ENCODE data around the gene BCL2L1. TPM values are rescaled to one million over a fixed set of nuclear protein-coding genes. Genes with fewer than 3 reads are reported as not detected.
"Not testable (repeated sequence)": the region's sequence is repeated elsewhere in the genome, so short reads cannot be mapped to it uniquely, and the experiment has no call there.

Gene BCL2L1
- polyA plus RNA-seq, 1 donor, result 29.8 TPM

DNA sequence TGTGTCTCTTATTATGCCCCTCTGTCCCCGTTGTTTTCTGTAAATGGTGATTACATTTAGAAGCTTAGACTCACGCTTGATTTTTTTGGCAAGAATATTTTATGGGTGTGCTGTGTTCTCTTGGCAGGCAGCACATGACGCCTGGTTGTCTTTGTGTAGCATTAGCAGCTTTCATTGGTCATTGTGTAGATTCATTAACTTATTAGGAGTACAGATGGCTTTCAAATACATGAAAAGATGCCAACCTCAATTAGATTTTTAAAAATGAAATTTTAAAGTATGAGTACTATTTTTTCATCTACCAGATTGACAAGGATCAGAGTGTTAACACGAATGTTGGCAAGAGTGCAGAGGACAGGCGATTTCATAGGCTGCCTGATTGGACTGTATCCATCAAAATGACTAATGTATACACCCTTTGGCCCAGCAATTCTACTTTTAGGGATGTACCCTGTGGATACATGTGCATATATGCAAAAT is 69.7 kb downstream of the BCL2L1 start:
- no peak for DNase-seq (ENCODE audit: low read depth)

DNA sequence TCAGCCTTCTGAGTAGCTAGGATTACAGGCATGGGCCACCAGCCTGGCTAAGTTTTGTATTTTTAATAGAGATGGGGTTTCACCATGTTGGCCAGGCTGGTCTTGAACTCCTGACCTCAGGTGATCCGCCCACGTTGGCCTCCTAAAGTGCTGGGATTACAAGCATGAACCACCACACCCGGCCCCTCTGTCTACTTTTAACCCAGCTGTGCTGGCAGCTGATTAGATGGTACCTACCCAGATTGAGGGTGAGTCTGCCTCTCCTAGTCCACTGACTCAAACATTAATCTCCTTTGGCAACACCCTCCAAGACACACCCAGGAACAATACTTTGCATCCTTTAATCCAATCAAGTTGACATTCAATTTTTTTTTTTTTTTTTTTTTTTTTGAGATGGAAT is 74.6 kb downstream of the BCL2L1 start:
- not testable (repeated sequence) for DNase-seq (ENCODE audit: low read depth)

DNA sequence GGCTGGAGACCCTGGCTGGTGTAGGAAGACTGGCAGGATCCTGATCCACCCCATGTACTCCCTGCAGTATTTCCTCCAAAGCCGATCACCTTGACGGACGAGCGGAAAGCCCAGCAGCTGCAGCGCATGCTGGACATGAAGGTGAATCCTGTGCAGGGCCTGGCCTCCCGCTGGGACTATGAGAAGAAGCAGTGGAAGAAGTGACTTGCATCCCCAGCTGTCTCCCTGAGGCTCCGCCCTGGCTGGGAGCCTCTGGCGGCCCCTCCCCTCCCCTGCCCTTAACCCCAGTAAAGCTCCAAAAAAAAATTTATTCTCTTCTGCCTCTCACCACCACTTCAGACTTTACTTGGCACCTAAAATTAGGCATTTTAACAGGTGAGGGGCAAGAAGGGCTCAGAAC is 78.0 kb downstream of the BCL2L1 start:
- no peak for DNase-seq (ENCODE audit: low read depth)

DNA sequence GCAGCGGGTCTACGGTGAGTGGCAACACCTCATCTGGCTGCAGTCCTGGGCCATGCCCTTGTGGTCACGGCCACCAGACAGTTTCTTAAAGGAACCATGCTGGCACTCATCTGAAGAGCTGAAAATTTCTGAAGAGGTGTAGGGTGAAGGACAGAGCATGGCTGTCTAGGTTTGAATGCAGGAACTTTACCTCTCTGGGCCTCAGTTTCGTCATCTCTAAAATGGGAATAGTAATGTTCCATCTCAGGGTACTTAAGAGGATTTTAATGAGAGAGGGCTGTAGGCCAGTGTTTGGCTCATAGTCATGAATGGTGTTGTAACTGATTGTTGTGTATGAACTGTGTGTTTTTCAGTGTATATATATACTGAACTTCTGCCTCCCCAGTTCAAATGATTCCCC is 79.1 kb downstream of the BCL2L1 start:
- DNase-seq (ENCODE audit: low read depth), result no peak

DNA sequence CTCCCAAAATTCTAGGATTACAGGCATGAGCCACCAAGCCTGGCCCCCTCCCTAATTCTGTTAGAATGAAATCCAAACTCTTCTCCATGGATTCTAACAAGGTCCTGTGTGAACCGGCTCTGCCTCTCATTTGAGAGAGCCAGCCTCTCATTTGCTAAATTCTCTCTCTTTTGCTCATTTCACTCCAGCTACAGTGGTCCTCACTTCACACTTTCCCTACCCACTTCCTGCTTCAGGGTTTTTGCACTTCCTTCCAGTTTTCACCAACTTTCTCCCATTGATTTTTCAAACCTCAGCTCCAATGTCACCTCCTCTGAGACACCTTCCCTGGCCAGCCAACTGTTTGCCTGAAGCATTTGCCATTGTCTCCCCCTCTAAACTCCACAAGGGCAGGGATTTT is 79.8 kb downstream of the BCL2L1 start:
- no peak for DNase-seq (ENCODE audit: low read depth)

DNA sequence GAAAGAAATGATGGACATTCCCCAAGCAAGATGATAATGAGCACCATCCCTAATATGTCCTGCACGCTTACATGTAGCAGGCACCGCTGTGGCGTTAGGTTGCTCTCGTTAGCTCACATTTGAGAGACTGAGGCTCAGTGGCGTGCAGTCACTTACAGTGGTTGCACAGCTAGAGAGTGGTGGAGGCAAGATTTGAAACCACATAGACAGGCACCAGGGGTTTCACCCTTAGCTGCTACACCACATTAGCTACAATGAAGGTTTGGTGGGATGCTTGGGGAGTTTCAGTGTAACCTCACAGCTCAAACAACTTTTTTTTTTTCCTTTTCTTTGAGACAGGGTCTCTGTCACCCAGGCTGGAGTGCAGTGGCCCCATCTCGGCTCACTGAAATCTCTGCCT is 81.3 kb downstream of the BCL2L1 start:
- no peak for DNase-seq (ENCODE audit: low read depth)

DNA sequence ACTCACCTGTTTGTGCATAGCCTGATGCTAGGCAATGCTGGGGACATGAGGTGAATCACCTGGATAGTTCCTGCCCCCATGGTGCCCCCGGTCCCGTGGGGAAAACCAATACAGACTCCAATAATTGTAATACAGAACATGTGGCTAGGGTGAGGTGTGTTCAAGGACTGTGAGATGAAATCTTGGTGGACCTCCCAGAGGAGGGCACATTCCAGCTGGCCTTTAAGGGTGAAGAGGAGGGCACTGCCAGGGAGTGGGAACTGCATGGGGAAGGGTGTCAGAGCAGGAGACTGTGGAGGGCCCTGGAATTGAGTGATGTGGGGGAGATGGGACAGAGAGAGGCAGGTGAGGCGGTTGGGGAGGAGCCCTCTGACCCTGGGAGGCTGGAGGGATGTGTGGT is 82.4 kb downstream of the BCL2L1 start:
- no peak for DNase-seq (ENCODE audit: low read depth)

DNA sequence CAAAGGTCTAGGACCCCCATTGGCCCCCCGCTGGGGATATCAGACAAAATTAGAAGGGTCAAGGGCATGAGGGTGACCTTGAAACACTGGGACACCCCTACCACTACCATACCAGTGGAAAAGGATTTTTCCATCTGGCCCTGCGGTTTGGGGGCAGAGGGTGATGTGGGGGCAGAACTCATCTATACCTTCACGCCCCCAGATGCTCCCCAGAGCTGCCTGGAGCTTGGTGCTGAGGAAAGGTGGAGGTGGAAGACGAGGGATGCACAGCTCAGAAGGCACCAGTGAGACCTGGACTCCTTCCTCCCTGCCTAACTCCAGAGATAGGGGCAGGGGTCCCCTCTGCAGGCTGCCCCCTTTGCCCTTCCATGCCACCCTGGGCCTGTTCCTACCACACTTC is 83.9 kb downstream of the BCL2L1 start:
- no peak for DNase-seq (ENCODE audit: low read depth)

DNA sequence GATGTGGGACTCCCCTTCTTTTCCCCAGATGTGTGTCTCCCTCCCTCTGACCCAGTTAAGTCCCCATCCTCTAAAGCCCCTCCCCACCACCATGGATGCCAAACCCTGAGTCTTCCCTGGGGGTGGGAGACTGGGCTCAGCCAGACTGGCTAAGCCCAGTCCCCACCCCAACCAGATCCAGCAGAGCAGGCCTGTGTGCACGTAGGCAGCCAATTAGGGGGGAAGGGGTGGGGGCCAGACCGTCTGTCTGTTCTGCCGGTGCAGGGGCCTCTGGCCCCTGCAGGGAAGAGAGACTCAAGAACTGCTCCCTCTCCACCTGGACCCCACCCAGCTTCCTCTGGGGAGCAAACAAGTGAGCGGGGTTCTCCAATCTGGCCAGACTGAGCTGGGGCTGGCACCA is 84.4 kb downstream of the BCL2L1 start:
- no peak for DNase-seq (ENCODE audit: low read depth)

DNA sequence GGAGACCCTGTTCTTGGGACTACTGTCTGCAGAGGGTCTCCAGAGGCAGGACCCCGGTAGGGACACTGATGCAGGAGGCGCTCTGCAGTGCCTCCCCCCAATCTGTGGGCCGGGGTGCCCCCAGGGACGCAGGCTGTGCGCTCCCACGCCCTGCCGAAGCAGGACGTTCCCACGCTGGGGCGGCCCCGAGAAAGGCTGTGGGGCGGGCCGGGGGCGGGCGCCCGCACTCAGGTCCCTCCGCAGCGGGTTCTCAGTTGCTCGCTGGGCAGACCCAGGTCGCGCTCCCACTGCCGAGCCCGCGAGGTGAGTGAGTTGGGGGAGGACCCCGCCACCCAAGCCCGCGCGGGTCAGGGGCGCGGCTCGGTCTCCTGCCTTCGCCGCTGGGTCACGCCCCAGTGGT is 85.0 kb downstream of the BCL2L1 start, which contains the start of gene COX4I2:
TSS of gene COX4I2 (plus strand) at position 253 of the 400 bp plus-strand sequence. CDS start 1,106 bp downstream, outside the sequence.
- DNase-seq (ENCODE audit: low read depth), result no peak

DNA sequence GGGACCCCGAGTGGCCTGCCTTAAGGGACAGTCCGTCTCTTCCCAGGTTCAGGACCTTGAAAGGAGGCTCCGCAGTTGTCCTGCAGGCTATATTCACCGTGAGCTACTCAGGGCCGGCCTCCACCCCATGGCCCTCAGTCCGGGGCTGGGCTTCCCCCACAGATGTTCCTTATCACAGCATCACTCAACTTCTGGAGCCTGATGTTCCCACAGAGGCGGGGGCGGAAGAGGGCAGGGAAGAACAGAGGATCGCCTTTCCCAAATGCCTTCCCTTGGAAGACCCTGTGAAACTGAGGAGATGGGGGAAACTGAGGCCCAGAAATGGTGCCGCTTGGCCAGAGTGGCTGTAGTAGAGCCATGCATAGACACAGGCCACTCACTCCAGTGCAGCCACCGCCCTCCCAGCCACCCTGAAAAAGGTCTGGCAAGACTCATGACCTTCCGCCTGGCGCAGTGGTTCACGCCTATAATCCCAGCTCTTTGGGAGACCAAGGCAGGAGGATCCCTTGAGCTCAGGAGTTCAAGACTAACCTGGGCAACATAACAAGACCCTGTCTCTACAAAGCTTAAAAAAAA is 89.2 kb downstream of the BCL2L1 start:
- no peak for DNase-seq (ENCODE audit: low read depth)

DNA sequence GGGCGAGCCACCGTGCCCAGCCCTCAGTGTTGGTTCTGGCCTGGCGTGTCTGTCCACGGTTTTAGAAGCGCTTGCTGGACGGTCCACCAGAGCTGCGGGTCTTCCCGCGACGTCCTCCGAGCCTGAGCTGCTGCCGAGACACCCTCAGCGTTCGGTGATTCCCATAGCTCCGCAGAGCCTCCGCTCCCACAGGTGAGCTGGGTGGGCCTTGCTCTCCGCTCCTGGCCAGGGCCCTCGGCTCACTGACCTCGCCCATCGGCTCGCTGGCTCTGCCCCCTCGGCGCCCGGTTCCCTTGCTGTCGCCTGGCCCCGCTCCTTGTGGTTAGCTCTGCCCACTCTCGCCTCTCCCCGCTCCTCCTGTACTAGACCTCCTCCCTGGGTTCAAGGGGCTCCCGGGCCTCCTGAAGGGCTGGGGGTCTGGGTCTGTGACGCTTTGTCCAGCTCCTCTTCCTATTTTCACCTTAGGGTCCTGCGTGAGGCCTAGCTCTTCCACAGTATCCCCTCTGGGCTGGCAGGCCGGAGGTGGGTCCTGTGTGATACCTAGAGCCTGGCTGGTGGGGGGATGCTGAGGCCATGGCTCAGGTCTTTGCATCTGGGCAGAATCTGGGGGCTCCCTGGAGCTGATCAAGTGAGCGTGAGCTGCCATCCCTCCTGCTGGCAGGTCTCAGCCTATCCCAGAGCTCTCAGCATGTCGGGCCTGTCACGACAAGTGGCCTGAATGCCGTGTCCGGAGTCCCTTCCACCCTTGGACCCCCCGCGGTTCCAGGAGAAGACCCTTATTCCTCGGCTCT is 89.9 kb downstream of the BCL2L1 start:
- DNase-seq (ENCODE audit: low read depth), result no peak

DNA sequence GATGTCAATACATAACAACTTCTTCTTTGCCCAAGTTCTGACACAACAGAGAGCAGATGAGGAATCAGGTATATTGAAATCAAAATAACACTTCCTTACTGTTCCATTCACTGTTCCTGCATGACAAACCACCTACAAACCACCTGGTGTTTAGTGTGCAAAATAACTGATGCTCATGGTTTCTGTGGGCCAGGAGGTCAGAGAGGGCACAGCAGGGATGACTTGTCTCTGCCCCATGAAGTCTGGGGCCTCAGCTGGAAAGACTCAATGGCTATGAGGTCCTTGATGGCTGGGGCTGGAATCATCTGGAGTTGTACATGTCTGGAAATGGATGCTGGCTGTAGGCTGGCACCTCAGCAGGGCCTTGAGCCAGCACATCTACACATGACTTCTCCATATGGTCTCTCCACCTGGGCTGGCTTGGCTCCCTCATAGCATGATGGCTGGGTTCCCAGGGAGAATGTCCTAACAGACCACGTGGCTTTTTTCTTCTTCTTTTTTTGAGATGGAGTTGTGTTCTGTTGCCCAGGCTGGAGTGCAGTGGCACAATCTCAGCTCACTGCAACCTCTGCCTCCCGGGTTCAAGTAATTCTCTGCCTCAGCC is 92.4 kb downstream of the BCL2L1 start:
- no peak for DNase-seq (ENCODE audit: low read depth)

DNA sequence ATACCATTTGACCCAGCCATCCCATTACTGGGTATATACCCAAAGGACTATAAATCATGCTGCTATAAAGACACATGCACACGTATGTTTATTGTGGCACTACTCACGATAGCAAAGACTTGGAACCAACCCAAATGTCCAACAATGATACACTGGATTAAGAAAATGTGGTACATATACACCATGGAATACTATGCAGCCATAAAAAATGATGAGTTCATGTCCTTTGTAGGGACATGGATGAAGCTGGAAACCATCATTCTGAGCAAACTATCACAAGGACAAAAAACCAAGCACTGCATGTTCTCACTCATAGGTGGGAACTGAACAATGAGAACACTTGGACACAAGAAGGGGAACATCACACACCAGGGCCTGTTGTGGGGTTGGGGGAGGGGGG is 94.6 kb downstream of the BCL2L1 start:
- not testable (repeated sequence) for DNase-seq (ENCODE audit: low read depth)

DNA sequence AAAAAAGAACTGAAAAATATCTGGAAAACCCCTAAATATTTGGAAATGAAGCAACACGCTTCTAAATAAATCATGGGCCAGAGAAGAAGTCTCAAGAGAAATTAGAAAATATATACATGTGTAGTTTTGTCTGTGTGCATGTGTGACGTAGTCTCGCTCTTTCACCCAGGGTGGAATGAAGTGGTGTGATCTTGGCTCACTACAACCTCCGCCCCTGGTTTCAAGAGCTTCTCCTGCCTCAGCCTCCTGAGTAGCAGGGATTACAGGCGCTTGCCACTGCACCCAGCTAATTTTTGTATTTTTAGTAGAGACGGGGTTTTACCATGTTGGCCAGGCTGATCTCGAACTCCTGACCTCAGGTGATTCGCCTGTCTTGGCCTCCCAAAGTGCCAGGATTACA is 96.1 kb downstream of the BCL2L1 start:
- DNase-seq (ENCODE audit: low read depth), result not testable (repeated sequence)

DNA sequence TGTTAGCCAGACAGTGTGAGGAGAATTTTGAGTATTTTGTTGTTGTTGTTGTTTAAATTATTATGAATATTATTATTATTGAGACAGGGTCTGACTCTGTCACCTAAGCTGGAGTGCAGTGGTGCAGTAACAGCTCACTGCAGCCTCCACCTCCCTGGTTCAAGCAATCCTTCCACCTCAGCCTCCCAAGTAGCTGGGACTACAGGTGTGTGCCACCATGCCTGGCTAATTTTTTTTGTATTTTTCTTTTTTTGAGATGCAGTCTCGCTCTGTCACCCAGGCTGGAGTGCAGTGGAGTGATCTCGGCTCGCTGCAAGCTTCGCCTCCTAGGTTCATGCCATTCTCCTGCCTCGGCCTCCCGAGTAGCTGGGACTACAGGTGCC is 99.6 kb downstream of the BCL2L1 start:
- DNase-seq (ENCODE audit: low read depth), result not testable (repeated sequence)

DNA sequence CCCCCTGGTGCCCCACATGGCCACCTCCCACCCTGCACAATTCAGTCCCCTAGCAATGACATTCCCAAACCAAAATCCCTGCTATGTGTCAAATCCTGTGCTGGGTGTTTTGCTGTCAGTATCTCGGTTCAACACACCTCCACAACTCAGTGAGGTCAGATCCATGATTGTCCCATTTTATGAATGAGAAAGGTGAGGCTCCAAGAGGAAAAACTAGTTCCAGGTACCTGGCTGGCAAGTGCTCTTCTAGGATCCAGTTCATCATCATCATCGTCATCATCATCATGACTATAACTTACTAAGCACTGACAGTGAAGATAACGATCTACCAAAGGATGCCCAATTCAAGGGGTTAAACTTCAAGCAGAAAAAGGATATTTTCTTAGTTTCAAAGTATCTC is 102.4 kb downstream of the BCL2L1 start:
- no peak for DNase-seq (ENCODE audit: low read depth)

DNA sequence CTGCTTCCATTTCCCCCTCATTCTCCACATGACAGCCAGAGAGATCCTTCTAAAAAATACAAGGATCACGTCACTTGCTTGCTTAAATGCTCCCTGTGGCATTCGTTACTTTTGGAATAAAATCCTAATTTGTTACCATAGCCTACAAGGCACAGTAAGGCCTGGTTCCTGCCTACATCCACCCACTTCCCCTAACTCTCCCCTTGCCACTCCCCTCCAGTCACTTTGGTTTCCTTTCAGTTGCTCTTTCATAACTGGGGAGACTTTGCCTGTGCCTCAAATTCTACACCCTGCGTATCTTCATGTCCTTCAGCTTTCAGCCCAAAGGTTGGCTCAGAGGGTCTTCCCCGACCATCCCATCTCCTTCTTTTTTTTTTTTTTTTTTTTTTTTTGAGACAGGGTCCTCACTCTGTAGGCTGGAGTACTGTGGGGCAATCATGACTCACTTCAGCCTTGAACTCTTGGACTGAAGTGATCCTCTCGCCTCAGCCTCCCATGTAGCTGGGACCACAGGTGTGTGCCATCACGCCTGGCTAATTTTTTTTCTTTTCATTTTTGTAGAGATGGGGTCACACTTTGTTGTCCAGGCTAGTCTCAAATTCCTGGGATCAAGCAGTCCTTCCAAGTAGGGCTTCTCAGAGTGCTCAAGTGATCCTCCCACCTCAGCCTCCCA is 105.1 kb downstream of the BCL2L1 start:
- DNase-seq (ENCODE audit: low read depth), result no peak

DNA sequence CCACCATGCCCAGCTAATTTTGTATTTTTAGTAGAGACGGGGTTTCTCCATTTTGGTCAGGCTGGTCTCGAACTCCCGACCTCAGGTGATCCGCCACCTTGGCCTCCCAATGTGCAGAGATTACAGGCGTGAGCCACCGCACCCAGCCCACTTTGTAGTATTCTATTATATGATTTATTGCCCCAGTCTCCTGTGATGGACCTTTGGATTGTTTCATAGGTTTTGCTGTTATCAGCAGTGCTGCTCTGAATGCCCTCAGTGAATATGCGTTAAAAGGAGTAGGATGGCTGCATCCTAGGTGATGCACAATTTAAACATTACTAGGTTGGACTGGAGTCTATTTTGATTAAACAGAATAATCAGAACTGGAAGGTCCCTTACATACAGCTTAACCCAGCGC is 107.3 kb downstream of the BCL2L1 start:
- DNase-seq (ENCODE audit: low read depth), result no peak

Measured in forelimb muscle (tissue), 1 donor.